Breast epithelium (tissue), 4 donors: ENCODE results near the gene PCP4. TPM values are rescaled to one million over a fixed set of nuclear protein-coding genes. Genes with fewer than 3 reads are reported as not detected.

Source experiments
- DNase-seq, 2 donors: peaks; one replicate each; pipeline ENCODE4 v3.0.0-alpha.2; 2019; ENCODE audit warnings: low spot score in 2 of 2
- H3K27ac ChIP-seq, 2 donors: fragments of 200-600 bp; sonication (generic) in 1 of 2; one replicate each; pipeline ENCODE4 v1.5.1; 2016 to 2019; ENCODE audit warnings: mild to moderate bottlenecking in 1 of 2
- H3K27me3 ChIP-seq, 2 donors: fragments of 200-600 bp; sonication (generic) in 1 of 2; one replicate each; pipeline versions ENCODE4 v1.5.1 to v1.6.0; 2017 to 2019; ENCODE audit warnings: control low read depth in 1 of 2, mild to moderate bottlenecking in 1 of 2
- H3K36me3 ChIP-seq: fragments of 200-600 bp; one replicate; pipeline ENCODE4 v1.5.1; 2019
- H3K4me1 ChIP-seq, 2 donors: fragments of 200-600 bp; sonication (generic); one replicate each; pipeline ENCODE4 v1.5.1; 2016 to 2019; ENCODE audit warnings: control low read depth in 1 of 2
- H3K4me3 ChIP-seq, 3 donors: fragments of 200-600 bp; sonication (generic); 1 replicate in 2 of 3; 2 replicates in 1 of 3; pipeline ENCODE4 v1.5.1; 2016 to 2019; ENCODE audit warnings: mild to moderate bottlenecking in 3 of 3, moderate library complexity in 2 of 3
- H3K9me3 ChIP-seq, 2 donors: fragments of 200-600 bp; sonication (generic) in 1 of 2; one replicate each; pipeline ENCODE4 v1.5.1; 2016 to 2019; ENCODE audit warnings: control low read depth in 1 of 2
- POLR2A ChIP-seq: fragments of 450-650 bp; IDR thresholded peaks from one replicate; pipeline ENCODE4 v1.6.1; 2016; ENCODE audit warnings: antibody characterized with exemption, mild to moderate bottlenecking, moderate library complexity
- POLR2AphosphoS5 ChIP-seq, 3 donors: sonication (generic); formaldehyde crosslinking; IDR thresholded peaks; one replicate each; pipeline ENCODE4 v1.6.1; 2017; ENCODE audit warnings: antibody characterized with exemption in 3 of 3
- intact Hi-C: fragments of 100-400 bp; cut with DNase I; formaldehyde crosslinking; loops from one replicate; pipeline ENCODE4 v1.15.1; 2023; ENCODE audit warnings: low total_unique reads
- total RNA-seq, 3 donors: library from RNA; depleted of rRNA; stranded (reverse); fragments of >200 nt; gene quantifications; one replicate each; pipeline ENCODE4 v1.1.0, GENCODE V29; 2016
- TF ChIP-seq, protein P1 (sequence below), 3 donors: fragments of 450-650 bp; IDR thresholded peaks; one replicate each; pipeline ENCODE4 v1.5.1; 2016 to 2017; ENCODE audit warnings: antibody characterized with exemption in 3 of 3, mild to moderate bottlenecking in 3 of 3, moderate library complexity in 3 of 3

The PCP4 gene
- total RNA-seq, 3 donors from 2014 or later, result 2.3 TPM; not detected in 1

DNA sequence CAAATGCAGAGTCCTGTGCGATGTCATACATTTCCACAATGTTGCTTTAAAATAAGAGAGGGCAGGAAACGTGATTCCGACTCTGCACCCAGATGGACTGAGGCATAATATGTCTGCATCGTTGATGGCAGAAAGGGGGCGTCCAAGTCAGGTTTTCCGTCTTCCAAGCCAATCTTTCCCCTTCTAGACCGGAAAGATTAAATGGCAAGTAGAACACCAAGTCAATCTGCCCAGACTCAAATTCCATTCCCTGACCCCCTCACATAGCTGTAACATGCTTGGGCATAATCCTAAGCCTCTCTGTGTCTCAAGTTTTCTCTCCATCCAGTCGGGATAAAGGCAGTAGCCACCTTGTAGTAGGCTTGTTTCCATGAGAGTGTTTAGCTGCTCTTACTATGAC lies 14.4 kb downstream of the PCP4 start:
- Histone ChIP-seq H3K4me1 (no peaks in the 10 kb centered on the region), H3K4me3 (no peak overlapping the region), H3K9me3 (no peaks in the 10 kb centered on the region), H3K27me3 (no peaks in the 10 kb centered on the region), H3K36me3 (no peaks in the 10 kb centered on the region), H3K27ac (no peak overlapping the region)
- intact Hi-C loops, result no loop called here
- DNase-seq, result no peak
- TF ChIP-seq, protein P1, sequence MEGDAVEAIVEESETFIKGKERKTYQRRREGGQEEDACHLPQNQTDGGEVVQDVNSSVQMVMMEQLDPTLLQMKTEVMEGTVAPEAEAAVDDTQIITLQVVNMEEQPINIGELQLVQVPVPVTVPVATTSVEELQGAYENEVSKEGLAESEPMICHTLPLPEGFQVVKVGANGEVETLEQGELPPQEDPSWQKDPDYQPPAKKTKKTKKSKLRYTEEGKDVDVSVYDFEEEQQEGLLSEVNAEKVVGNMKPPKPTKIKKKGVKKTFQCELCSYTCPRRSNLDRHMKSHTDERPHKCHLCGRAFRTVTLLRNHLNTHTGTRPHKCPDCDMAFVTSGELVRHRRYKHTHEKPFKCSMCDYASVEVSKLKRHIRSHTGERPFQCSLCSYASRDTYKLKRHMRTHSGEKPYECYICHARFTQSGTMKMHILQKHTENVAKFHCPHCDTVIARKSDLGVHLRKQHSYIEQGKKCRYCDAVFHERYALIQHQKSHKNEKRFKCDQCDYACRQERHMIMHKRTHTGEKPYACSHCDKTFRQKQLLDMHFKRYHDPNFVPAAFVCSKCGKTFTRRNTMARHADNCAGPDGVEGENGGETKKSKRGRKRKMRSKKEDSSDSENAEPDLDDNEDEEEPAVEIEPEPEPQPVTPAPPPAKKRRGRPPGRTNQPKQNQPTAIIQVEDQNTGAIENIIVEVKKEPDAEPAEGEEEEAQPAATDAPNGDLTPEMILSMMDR (IDR thresholded peaks at IDR 0.05), result no peak
- TF ChIP-seq POLR2A (no peak), POLR2AphosphoS5 (IDR thresholded peaks at IDR 0.05) (no peak)

DNA sequence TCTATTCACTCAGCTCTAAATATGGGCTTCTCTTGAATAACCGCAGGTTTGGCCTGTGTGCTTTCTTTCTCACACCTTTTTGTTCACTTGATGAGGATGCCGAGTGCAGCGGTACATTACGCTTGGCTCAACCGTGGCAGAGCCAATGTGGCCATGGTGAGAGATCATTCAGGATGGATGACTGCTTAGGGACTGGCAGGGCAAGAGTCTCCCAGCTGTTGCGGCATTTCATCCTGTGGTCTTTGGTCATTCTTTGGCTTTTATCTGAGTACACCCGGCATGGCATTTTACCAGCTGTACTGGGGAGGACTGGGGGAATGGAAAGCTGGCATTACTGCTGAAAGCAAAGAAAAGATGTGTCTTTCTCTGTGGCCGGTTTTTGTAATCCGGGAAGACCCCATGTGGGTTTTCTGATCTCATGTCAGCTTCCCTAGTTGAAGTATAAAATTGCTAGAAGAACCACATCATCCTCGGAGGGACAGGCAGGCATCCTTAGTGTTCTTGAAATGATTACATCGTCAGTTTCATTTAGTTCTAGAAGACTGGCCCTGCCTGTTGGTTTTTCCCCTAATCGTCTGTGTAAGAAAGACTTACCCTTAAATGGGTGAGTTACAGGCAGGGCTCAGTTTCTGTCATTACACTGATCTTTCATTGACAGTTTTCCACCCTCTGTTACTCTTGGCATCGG lies 15.1 kb downstream of the PCP4 start:
- Histone ChIP-seq H3K4me3 (no peak overlapping the region), H3K4me1 (no peaks in the 10 kb centered on the region), H3K27me3 (no peaks in the 10 kb centered on the region), H3K9me3 (no peaks in the 10 kb centered on the region), H3K36me3 (no peaks in the 10 kb centered on the region), H3K27ac (no peak overlapping the region)
- intact Hi-C loops, result no loop called here
- DNase-seq, result no peak
- TF ChIP-seq, protein P1 (IDR thresholded peaks at IDR 0.05), result no peak

DNA sequence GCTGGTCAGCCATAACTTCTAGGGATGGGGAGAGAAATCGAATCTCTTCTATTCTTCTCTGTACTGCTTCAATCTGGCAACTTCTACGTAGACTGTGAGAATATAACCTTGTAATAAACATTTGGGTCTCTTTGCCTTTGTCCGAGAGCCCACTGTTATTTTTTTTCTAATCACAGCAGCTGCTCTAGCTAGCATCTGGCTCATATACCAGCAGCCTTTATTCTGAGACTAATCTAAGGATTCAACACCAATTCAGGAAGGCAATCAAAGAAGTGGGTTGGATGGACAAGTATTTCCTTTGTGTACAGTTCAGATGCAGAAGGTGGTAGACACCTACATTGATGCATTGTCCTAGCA lies 15.6 kb downstream of the PCP4 start:
- no peak for TF ChIP-seq POLR2A
- TF ChIP-seq POLR2AphosphoS5 (IDR thresholded peaks at IDR 0.05), result no peak
- TF ChIP-seq, protein P1 (IDR thresholded peaks at IDR 0.05), result no peak
- Histone ChIP-seq H3K9me3 (no peaks in the 10 kb centered on the region), H3K27ac (no peak overlapping the region), H3K27me3 (no peaks in the 10 kb centered on the region), H3K4me3 (no peak overlapping the region), H3K4me1 (no peaks in the 10 kb centered on the region), H3K36me3 (no peaks in the 10 kb centered on the region)
- intact Hi-C loops, result no loop called here
- no peak for DNase-seq

DNA sequence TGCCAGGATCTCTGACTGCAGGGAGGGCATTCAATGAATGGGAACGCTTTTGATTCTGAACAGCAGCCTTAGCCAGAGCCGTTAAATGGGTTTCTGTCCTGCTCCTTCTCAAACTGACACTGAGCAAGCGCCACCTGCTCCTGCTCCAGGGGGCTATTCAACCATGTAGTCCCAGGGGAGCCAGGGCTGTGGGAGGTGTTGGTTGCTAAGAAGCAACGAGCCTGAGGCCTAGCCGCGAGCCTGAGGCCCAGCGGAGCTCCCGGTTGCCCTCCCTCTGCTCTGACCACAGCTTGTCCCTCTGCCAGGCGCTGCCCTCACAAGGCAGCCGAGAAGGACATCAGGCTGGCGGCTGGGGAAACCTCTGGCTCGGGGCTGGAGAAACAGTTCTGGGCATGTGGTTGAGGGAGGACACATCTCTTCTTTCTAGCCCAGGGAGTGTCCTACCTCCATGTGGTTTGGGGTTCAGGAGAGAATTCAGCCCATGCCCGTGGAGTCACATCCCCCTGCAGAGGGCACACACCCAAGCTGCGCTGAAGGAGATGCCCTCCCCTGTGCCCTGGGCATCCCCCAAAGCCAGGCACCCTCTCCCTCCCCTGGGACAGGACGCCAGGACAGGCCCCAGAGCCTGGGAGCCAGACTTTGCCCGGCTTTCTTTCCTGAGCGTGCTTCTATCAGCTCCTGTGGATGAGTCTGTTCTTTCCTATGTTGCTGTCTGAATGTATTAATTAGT lies 18.0 kb downstream of the PCP4 start:
- DNase-seq, result no peak
- intact Hi-C loops, result no loop called here
- H3K4me3 ChIP-seq, result no peak overlapping the region
- H3K27ac ChIP-seq, result no peak overlapping the region
- TF ChIP-seq POLR2A (no peak), POLR2AphosphoS5 (IDR thresholded peaks at IDR 0.05) (no peak)
- TF ChIP-seq, protein P1 (IDR thresholded peaks at IDR 0.05), result no peak
- no peaks in the 10 kb centered on the region for H3K27me3 ChIP-seq
- H3K4me1 ChIP-seq, result no peaks in the 10 kb centered on the region
- H3K9me3 ChIP-seq, result no peaks in the 10 kb centered on the region
- no peaks in the 10 kb centered on the region for H3K36me3 ChIP-seq

DNA sequence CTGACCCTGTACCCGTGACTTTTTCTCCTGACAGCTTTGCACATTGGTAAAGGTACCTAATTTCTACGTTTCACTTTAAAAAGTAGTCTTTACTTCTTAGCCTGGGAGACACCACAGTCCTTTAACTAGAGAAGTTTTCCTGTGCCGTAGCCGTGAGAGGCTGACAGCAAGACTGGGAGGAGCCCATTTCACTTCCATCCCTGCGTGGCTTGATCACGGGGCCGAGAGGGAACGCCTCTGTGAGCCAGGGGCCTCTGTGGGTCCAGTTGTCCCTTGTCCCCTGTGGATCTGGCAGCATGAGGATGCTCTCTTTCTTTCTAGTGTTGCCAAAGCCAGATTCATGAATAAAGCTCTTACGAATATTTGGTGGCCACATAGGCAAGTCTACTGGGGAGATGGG lies 21.6 kb downstream of the PCP4 start:
- no peak overlapping the region for H3K4me3 ChIP-seq
- intact Hi-C loops, result no loop called here
- H3K36me3 ChIP-seq, result no peaks in the 10 kb centered on the region
- H3K27me3 ChIP-seq, result no peaks in the 10 kb centered on the region
- DNase-seq, result no peak
- TF ChIP-seq, protein P1 (IDR thresholded peaks at IDR 0.05), result no peak
- TF ChIP-seq POLR2A, result no peak
- TF ChIP-seq POLR2AphosphoS5 (IDR thresholded peaks at IDR 0.05), result no peak
- H3K4me1 ChIP-seq, result no peaks in the 10 kb centered on the region
- no peak overlapping the region for H3K27ac ChIP-seq
- H3K9me3 ChIP-seq, result no peaks in the 10 kb centered on the region
